ENCODE results near the gene MAP3K15.

DNA sequence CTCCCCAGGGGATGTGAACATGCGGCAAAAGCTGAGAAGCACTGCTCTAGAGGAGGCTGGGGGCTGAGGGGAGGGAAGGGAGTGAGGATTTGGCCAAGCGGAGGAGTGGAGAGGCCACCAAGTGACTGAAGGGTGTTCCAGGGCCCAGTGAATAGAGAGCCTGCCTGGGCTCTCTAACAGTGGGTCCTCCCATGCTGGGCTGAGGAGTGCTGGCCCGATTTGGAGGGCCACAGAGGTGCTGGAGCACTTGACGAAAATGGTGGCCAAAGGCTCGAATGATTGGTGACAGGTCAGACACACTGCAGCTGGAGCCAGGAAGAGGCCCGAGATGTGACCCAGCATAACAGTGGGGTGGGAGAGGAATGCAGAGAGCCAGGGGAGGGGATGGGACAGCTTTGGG lies 37.5 kb upstream of the MAP3K15 start:
- TF ChIP-seq ZNF24 (IDR thresholded peaks at IDR 0.05), result no peak
- no peak for TF ChIP-seq RELA (CRISPR knock-in tag; IDR thresholded peaks at IDR 0.05)
- TF ChIP-seq ARHGAP35 (CRISPR knock-in tag; IDR thresholded peaks at IDR 0.05; ENCODE audit: borderline replicate concordance), result no peak
- TF ChIP-seq ZFX (CRISPR knock-in tag; IDR thresholded peaks at IDR 0.05; ENCODE audit: low read depth), result no peak
- no peak for TF ChIP-seq EP300 (IDR thresholded peaks at IDR 0.05; ENCODE audit: low read depth in 2 of 2, low read length in 2 of 2)
- TF ChIP-seq EP300 (CRISPR knock-in tag; IDR thresholded peaks at IDR 0.05; ENCODE audit: borderline replicate concordance), result no peak
- no peak for TF ChIP-seq KDM5B (CRISPR knock-in tag; IDR thresholded peaks at IDR 0.05; ENCODE audit: borderline replicate concordance)
